Nephron (organoid): ENCODE measurements around the gene CNGA3.

Experiments
- H3K27ac Mint-ChIP-seq, 3 experiments: 2 replicates each; pipeline ENCODE4 v1.8.0; 2020; ENCODE audit warnings: mixed read lengths in 3 of 3, mild to moderate bottlenecking in 2 of 3, moderate library complexity in 1 of 3
- H3K27me3 Mint-ChIP-seq: 2 replicates; pipeline ENCODE4 v1.8.0; 2021; ENCODE audit warnings: low read depth, mild to moderate bottlenecking, moderate library complexity, mixed read lengths
- H3K36me3 Mint-ChIP-seq: 2 replicates; pipeline ENCODE4 v1.8.0; 2020; ENCODE audit warnings: low read depth, mixed read lengths
- H3K4me1 Mint-ChIP-seq: 2 replicates; pipeline ENCODE4 v1.8.0; 2020; ENCODE audit warnings: mixed read lengths
- H3K4me3 Mint-ChIP-seq, 3 experiments: 2 replicates each; pipeline ENCODE4 v1.8.0; 2020; ENCODE audit warnings: mild to moderate bottlenecking in 3 of 3, mixed read lengths in 3 of 3, moderate library complexity in 2 of 3
- H3K9me3 Mint-ChIP-seq: 2 replicates; pipeline ENCODE4 v1.8.0; 2020; ENCODE audit warnings: mixed read lengths
- TF ChIP-seq, protein P1 (sequence below), 3 experiments: fragments of 200-600 bp; sonication (generic); IDR thresholded peaks; one replicate each; pipeline ENCODE4 v1.5.0; 2021; ENCODE audit warnings: antibody characterized with exemption in 3 of 3; ENCODE audit not compliant: unreplicated experiment in 3 of 3

Gene CNGA3

DNA sequence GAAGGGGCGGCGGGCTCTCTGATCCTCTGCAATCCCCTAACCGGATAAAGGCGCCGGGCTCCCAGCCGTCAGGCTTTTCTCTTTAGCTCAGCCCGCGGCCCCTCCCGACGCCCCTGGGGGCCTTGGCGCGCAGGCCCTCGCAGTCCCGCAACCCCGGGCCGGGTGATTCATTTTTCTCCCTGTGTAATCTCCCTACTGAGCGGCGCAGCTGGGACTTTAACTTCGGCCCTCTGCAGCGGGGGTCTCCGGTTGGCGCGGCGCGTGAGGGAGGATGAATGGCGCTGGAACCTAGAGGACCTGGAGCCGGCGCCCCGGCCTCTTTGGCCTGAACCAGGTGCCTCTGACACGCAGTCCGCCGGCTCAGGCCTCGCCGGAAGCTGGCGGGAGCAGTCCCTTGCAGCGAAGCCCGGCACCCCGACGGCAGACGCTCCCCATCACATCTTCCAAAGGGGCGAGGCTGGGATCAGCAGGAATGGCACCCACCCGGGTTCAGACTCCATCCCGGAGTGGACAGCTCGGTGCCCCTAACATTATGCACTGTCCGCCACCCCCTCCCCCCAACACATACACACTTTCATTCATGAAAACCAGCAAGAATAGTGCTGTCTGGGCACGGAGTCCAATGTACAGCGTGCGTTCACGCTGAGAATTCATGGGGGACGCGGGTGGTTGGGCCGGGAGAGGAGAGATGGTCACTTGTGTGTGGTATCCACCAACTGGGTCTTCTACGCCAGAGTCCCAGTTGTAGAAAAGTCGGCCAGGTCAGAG lies 1.2 kb downstream of the CNGA3 start:
- H3K4me1 Mint-ChIP-seq: no peaks in the 10 kb centered on the region
- no peaks in the 10 kb centered on the region for H3K36me3 Mint-ChIP-seq
- no peak overlapping the region for H3K27ac Mint-ChIP-seq
- peaks cover 95% of the 10 kb centered on the region for H3K27me3 Mint-ChIP-seq
- peaks cover 2% of the 10 kb centered on the region for H3K9me3 Mint-ChIP-seq
- H3K4me3 Mint-ChIP-seq: peak overlapping the region in 2 of 3 experiments; percentile 16 to 45
- TF ChIP-seq, protein P1, sequence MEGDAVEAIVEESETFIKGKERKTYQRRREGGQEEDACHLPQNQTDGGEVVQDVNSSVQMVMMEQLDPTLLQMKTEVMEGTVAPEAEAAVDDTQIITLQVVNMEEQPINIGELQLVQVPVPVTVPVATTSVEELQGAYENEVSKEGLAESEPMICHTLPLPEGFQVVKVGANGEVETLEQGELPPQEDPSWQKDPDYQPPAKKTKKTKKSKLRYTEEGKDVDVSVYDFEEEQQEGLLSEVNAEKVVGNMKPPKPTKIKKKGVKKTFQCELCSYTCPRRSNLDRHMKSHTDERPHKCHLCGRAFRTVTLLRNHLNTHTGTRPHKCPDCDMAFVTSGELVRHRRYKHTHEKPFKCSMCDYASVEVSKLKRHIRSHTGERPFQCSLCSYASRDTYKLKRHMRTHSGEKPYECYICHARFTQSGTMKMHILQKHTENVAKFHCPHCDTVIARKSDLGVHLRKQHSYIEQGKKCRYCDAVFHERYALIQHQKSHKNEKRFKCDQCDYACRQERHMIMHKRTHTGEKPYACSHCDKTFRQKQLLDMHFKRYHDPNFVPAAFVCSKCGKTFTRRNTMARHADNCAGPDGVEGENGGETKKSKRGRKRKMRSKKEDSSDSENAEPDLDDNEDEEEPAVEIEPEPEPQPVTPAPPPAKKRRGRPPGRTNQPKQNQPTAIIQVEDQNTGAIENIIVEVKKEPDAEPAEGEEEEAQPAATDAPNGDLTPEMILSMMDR (IDR thresholded peaks at IDR 0.05; ENCODE audit: unreplicated experiment in 3 of 3): no peak

- no peak overlapping the region for H3K27ac Mint-ChIP-seq
- peak overlapping the region in 1 of 3 experiments; percentile 16 for H3K4me3 Mint-ChIP-seq
- H3K27me3 Mint-ChIP-seq: peaks cover 91% of the 10 kb centered on the region
- TF ChIP-seq, protein P1 (IDR thresholded peaks at IDR 0.05; ENCODE audit: unreplicated experiment in 3 of 3): no peak
- no peaks in the 10 kb centered on the region for H3K36me3 Mint-ChIP-seq
- peaks cover 2% of the 10 kb centered on the region for H3K9me3 Mint-ChIP-seq
- H3K4me1 Mint-ChIP-seq: no peaks in the 10 kb centered on the region
Measured at GRCh38 chr2:98348066-98348561, 1.9 kb downstream of the CNGA3 start.

GRCh38 chr2:98350411-98350810 lies 4.2 kb downstream of the CNGA3 start:
- H3K27me3 Mint-ChIP-seq: peaks cover 69% of the 10 kb centered on the region
- H3K27ac Mint-ChIP-seq: no peak overlapping the region
- H3K4me3 Mint-ChIP-seq: no peak overlapping the region
- TF ChIP-seq, protein P1 (IDR thresholded peaks at IDR 0.05; ENCODE audit: unreplicated experiment in 3 of 3): no peak
- peaks cover 2% of the 10 kb centered on the region for H3K9me3 Mint-ChIP-seq
- H3K36me3 Mint-ChIP-seq: no peaks in the 10 kb centered on the region
- H3K4me1 Mint-ChIP-seq: no peaks in the 10 kb centered on the region

- peaks cover under 1% of the 10 kb centered on the region for H3K9me3 Mint-ChIP-seq
- no peaks in the 10 kb centered on the region for H3K36me3 Mint-ChIP-seq
- no peak overlapping the region for H3K4me3 Mint-ChIP-seq
- H3K27ac Mint-ChIP-seq: no peak overlapping the region
- TF ChIP-seq, protein P1 (IDR thresholded peaks at IDR 0.05; ENCODE audit: unreplicated experiment in 3 of 3): no peak
- peaks cover 22% of the 10 kb centered on the region for H3K27me3 Mint-ChIP-seq
- H3K4me1 Mint-ChIP-seq: no peaks in the 10 kb centered on the region
Measured at GRCh38 chr2:98355881-98356280, 9.6 kb downstream of the CNGA3 start.

- H3K9me3 Mint-ChIP-seq: no peaks in the 10 kb centered on the region
Measured at GRCh38 chr2:98356729-98357128, 10.5 kb downstream of the CNGA3 start.

More at GRCh38 chr2:98356729-98357128, 10.5 kb downstream of the CNGA3 start:
- Mint-ChIP-seq H3K36me3 (no peaks in the 10 kb centered on the region), H3K4me3 (no peak overlapping the region), H3K27me3 (peaks cover 15% of the 10 kb centered on the region), H3K4me1 (no peaks in the 10 kb centered on the region), H3K27ac (no peak overlapping the region)
- TF ChIP-seq, protein P1 (IDR thresholded peaks at IDR 0.05; ENCODE audit: unreplicated experiment in 3 of 3): no peak
